CD4-positive, alpha-beta T cell treated with Interleukin-17A for 1 hour (primary cell): Measurements from ENCODE around the gene C1orf226.
"Not testable (repeated sequence)": the region's sequence is repeated elsewhere in the genome, so short reads cannot be mapped to it uniquely, and the experiment has no call there.

Experiments
- DNase-seq: peaks from one replicate; pipeline ENCODE4 v3.0.0-alpha.2; 2020

C1orf226 gene

GRCh38 chr1:162381383-162381782 lies at the start of gene C1orf226:
C1orf226 (plus strand) TSS chr1:162381728; CDS start chr1:162381902, 174 bp downstream.
- no peak for DNase-seq

GRCh38 chr1:162333991-162334390 lies 47.5 kb upstream of the C1orf226 start:
- DNase-seq: no peak

GRCh38 chr1:162335126-162335525 lies 46.4 kb upstream of the C1orf226 start:
- DNase-seq: no peak

GRCh38 chr1:162336621-162337285 lies 44.8 kb upstream of the C1orf226 start:
- DNase-seq: no peak

GRCh38 chr1:162342452-162342983 lies 39.0 kb upstream of the C1orf226 start:
- no peak for DNase-seq

GRCh38 chr1:162343470-162343869 lies 38.1 kb upstream of the C1orf226 start:
- no peak for DNase-seq

GRCh38 chr1:162347281-162347680 lies 34.2 kb upstream of the C1orf226 start:
- DNase-seq: no peak

GRCh38 chr1:162349635-162350330 lies 31.7 kb upstream of the C1orf226 start:
- no peak for DNase-seq

GRCh38 chr1:162351246-162351842 lies 30.2 kb upstream of the C1orf226 start:
- DNase-seq: no peak

GRCh38 chr1:162351874-162352273 lies 29.7 kb upstream of the C1orf226 start:
- DNase-seq: not testable (repeated sequence)

- no peak for DNase-seq
Measured at GRCh38 chr1:162353078-162353477, 28.4 kb upstream of the C1orf226 start.

GRCh38 chr1:162353702-162354101 lies 27.8 kb upstream of the C1orf226 start:
- DNase-seq: no peak

GRCh38 chr1:162357681-162358266 lies 23.8 kb upstream of the C1orf226 start:
- DNase-seq: peak; percentile 15

GRCh38 chr1:162358928-162359327 lies 22.6 kb upstream of the C1orf226 start:
- no peak for DNase-seq

GRCh38 chr1:162359523-162360236 lies 21.8 kb upstream of the C1orf226 start:
- DNase-seq: no peak

- DNase-seq: no peak
Measured at GRCh38 chr1:162360237-162360873, 21.2 kb upstream of the C1orf226 start.

- DNase-seq: no peak
Measured at GRCh38 chr1:162360874-162361260, 20.7 kb upstream of the C1orf226 start.

- no peak for DNase-seq
Measured at GRCh38 chr1:162361349-162361748, 20.2 kb upstream of the C1orf226 start.

GRCh38 chr1:162363823-162364222 lies 17.7 kb upstream of the C1orf226 start:
- DNase-seq: no peak

GRCh38 chr1:162364498-162364897 lies 17.0 kb upstream of the C1orf226 start:
- no peak for DNase-seq

- no peak for DNase-seq
Measured at GRCh38 chr1:162365284-162366020, 16.1 kb upstream of the C1orf226 start.

GRCh38 chr1:162366149-162366548 lies 15.4 kb upstream of the C1orf226 start:
- DNase-seq: no peak
